Measurements from ENCODE around the gene CHST13.

DNA sequence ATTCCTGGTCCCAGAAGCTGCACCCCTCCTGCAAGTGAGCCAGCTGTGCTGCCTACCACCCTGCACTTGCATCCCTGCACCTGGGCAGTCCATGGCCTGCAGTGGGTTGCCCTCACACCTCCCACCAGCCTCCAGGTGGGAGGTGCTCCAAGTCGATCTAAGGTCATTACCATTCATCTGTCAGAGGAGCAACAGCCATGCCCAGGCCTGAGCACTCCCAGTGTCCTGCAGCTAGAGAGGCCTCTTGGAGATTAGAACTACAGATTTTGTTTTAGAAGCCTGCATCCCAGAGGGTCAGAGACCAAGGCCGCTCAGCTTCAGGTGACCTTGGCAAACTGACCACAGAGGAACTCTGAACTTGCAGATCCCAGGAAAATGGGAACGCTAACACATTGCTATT, 39.3 kb upstream of the CHST13 start:
- TF ChIP-seq EZH2 (IDR thresholded peaks at IDR 0.05; ENCODE audit: borderline replicate concordance, low read depth, low read length, poor library complexity, severe bottlenecking) = no peak
- TF ChIP-seq, protein P1, sequence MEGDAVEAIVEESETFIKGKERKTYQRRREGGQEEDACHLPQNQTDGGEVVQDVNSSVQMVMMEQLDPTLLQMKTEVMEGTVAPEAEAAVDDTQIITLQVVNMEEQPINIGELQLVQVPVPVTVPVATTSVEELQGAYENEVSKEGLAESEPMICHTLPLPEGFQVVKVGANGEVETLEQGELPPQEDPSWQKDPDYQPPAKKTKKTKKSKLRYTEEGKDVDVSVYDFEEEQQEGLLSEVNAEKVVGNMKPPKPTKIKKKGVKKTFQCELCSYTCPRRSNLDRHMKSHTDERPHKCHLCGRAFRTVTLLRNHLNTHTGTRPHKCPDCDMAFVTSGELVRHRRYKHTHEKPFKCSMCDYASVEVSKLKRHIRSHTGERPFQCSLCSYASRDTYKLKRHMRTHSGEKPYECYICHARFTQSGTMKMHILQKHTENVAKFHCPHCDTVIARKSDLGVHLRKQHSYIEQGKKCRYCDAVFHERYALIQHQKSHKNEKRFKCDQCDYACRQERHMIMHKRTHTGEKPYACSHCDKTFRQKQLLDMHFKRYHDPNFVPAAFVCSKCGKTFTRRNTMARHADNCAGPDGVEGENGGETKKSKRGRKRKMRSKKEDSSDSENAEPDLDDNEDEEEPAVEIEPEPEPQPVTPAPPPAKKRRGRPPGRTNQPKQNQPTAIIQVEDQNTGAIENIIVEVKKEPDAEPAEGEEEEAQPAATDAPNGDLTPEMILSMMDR (conservative IDR thresholded peaks at IDR 0.05; ENCODE audit: low read depth, low read length) = no peak

Measured in A673 (cell line).